Measurements from ENCODE around the gene RANBP17. TPM values are rescaled to one million over a fixed set of nuclear protein-coding genes. Genes with fewer than 3 reads are reported as not detected.
"Not testable (repeated sequence)": the region's sequence is repeated elsewhere in the genome, so short reads cannot be mapped to it uniquely, and the experiment has no call there.

Gene RANBP17
- total and polyA plus RNA-seq, 2 experiments from 2014 or later: 10.9 to 20.0 TPM

DNA sequence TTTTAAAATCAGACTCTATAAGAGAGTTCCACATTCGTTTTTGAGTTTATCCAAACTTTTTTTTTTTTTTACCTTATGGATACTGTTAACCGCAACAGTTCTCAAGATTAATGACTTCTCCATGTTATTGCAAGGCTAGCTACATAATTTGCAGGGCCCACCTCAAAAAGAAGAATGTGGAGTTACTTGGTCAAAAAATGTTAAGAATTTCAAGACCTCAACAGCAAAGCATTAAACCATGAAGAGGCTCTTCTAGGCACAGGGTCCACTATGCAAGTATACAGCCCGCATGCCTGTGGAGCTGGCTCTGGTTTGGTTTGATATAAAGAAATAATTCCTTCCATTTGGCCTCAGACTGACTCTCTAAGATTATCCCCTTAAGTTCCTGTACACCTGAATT, 313.9 kb downstream of the RANBP17 start:
- no peaks in the 10 kb centered on the region for H3K9me3 ChIP-seq (ENCODE audit: low read depth)
- no peaks in the 10 kb centered on the region for H3K27me3 ChIP-seq
- H3K4me1 ChIP-seq (ENCODE audit: low read depth): no peaks in the 10 kb centered on the region
- H3K27ac ChIP-seq: no peak overlapping the region
- H3K4me3 ChIP-seq: no peak overlapping the region
- no peaks in the 10 kb centered on the region for H3K36me3 ChIP-seq
- no peak for DNase-seq (ENCODE audit: low read depth in 1 of 2, low spot score in 1 of 2)
- TF ChIP-seq, protein P1, sequence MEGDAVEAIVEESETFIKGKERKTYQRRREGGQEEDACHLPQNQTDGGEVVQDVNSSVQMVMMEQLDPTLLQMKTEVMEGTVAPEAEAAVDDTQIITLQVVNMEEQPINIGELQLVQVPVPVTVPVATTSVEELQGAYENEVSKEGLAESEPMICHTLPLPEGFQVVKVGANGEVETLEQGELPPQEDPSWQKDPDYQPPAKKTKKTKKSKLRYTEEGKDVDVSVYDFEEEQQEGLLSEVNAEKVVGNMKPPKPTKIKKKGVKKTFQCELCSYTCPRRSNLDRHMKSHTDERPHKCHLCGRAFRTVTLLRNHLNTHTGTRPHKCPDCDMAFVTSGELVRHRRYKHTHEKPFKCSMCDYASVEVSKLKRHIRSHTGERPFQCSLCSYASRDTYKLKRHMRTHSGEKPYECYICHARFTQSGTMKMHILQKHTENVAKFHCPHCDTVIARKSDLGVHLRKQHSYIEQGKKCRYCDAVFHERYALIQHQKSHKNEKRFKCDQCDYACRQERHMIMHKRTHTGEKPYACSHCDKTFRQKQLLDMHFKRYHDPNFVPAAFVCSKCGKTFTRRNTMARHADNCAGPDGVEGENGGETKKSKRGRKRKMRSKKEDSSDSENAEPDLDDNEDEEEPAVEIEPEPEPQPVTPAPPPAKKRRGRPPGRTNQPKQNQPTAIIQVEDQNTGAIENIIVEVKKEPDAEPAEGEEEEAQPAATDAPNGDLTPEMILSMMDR (IDR thresholded peaks at IDR 0.05; ENCODE audit: low read depth, low read length): no peak

DNA sequence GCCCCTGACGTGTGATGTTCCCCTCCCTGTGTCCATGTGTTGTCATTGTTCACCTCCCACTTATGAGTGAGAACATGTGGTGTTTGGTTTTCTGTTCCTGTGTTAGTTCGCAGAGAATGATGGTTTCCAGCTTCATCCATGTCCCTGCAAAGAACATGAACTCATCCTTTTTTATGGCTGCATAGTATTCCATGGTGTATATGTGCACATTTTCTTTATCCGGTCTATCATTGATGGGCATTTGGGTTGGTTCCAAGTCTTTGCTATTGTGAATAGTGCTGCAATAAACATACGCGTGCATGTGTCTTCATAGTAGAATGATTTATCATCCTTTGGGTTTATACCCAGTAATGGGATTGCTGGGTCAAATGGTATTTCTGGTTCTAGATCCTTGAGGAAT, 316.4 kb downstream of the RANBP17 start:
- not testable (repeated sequence) for H3K36me3 ChIP-seq; H3K9me3 ChIP-seq (ENCODE audit: low read depth); H3K4me3 ChIP-seq; DNase-seq (ENCODE audit: low read depth in 1 of 2, low spot score in 1 of 2); H3K4me1 ChIP-seq (ENCODE audit: low read depth); H3K27ac ChIP-seq; H3K27me3 ChIP-seq

DNA sequence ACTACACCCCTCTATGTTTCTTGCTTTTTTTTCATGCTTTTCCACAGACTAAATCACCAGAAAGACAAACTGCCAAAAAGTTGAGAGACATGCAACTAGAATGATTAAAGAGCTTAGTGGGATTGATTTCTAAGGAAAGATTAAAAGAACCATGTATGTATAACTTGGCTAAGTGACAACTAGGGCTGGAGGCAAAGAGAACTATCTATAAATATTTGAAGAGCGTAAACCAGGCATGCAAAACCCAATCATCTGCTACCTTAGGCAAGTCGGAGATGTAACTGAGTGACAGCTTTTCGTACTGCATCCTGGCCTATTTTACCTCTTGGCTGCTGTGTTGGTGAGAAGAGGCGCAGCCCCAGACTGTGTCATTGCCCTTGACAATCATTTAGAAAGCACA, 326.2 kb downstream of the RANBP17 start:
- TF ChIP-seq, protein P1 (IDR thresholded peaks at IDR 0.05; ENCODE audit: low read depth, low read length): no peak
- Histone ChIP-seq H3K27me3 (no peaks in the 10 kb centered on the region), H3K9me3 (ENCODE audit: low read depth) (no peaks in the 10 kb centered on the region), H3K36me3 (no peaks in the 10 kb centered on the region), H3K27ac (no peak overlapping the region), H3K4me3 (no peak overlapping the region), H3K4me1 (ENCODE audit: low read depth) (no peaks in the 10 kb centered on the region)
- no peak for DNase-seq (ENCODE audit: low read depth in 1 of 2, low spot score in 1 of 2)

DNA sequence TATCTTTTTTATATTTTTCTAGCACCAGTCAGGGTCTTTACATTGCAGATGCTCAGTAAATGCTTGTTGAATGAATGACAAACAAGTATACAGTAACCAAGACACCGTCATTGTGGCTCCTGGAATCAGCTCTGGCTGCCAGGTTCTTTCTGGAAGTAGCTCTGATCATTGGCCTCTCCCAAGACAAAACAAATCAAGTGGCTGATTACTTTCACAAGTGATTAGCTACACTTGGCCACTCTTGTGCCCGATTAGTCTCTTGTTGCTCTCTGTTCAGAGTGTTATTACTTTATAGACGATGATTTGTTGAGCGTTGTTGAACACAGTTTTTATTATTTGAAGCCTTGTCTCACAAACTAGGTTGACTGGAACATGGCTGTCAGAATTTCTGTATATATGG, 327.6 kb downstream of the RANBP17 start:
- Histone ChIP-seq H3K27ac (no peak overlapping the region), H3K27me3 (no peaks in the 10 kb centered on the region), H3K36me3 (no peaks in the 10 kb centered on the region), H3K4me3 (no peak overlapping the region), H3K4me1 (ENCODE audit: low read depth) (no peaks in the 10 kb centered on the region), H3K9me3 (ENCODE audit: low read depth) (no peaks in the 10 kb centered on the region)
- no peak for DNase-seq (ENCODE audit: low read depth in 1 of 2, low spot score in 1 of 2)
- TF ChIP-seq, protein P1 (IDR thresholded peaks at IDR 0.05; ENCODE audit: low read depth, low read length): no peak

DNA sequence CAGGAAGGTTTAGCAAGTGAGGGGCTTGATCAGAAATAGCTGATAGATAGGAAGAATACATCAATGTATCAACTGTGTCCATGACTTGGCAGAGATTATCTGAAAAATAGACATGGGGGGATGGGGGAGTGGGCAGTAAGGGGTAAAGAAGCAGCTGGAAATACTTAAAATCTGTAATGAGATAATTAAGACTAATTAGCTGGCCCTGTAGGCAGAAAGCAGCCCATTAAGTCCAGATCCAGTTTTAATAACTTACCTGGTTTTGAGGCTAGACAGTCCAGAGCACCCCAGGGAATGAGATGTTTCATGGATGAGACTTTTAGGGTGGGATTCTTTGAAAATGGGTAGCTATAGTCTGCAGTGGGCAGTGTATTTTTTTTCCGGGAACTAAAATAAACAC, 330.3 kb downstream of the RANBP17 start:
- Histone ChIP-seq H3K4me1 (ENCODE audit: low read depth) (no peaks in the 10 kb centered on the region), H3K27ac (no peak overlapping the region), H3K4me3 (no peak overlapping the region), H3K9me3 (ENCODE audit: low read depth) (no peaks in the 10 kb centered on the region), H3K36me3 (no peaks in the 10 kb centered on the region), H3K27me3 (no peaks in the 10 kb centered on the region)
- DNase-seq (ENCODE audit: low read depth in 1 of 2, low spot score in 1 of 2): no peak
- TF ChIP-seq, protein P1 (IDR thresholded peaks at IDR 0.05; ENCODE audit: low read depth, low read length): no peak

GRCh38 chr5:171201310-171201709, 339.5 kb downstream of the RANBP17 start:
- Histone ChIP-seq H3K27me3 (no peaks in the 10 kb centered on the region), H3K4me1 (ENCODE audit: low read depth) (no peaks in the 10 kb centered on the region), H3K27ac (no peak overlapping the region), H3K9me3 (ENCODE audit: low read depth) (no peaks in the 10 kb centered on the region), H3K4me3 (no peak overlapping the region), H3K36me3 (no peaks in the 10 kb centered on the region)
- peak in 1 of 2 donors; percentile 17 for DNase-seq (ENCODE audit: low read depth in 1 of 2, low spot score in 1 of 2)
- TF ChIP-seq, protein P1 (IDR thresholded peaks at IDR 0.05; ENCODE audit: low read depth, low read length): no peak
